ENCODE results near the gene TMEM74B.
"Not testable (repeated sequence)": the region's sequence is repeated elsewhere in the genome, so short reads cannot be mapped to it uniquely, and the experiment has no call there.

TMEM74B gene

GRCh38 chr20:1184638-1185315 lies at the start of gene TMEM74B:
Gene TMEM74B, minus strand, starts transcription at chr20:1184981. Its CDS starts 1,180 bp downstream, at chr20:1183801.
- H3K27ac Mint-ChIP-seq, result no peak within 1 kb of the TSS
- peaks cover 8 to 14% of the 10 kb centered on the region in 2 donors for H3K4me1 Mint-ChIP-seq
- H3K36me3 Mint-ChIP-seq, result peaks cover 6 to 14% of the 10 kb centered on the region in 2 donors
- H3K4me3 Mint-ChIP-seq, result peak within 1 kb of the TSS; percentile 61 to 74
- peaks cover 34 to 39% of the 10 kb centered on the region in 2 donors for H3K27me3 Mint-ChIP-seq
- no peak for DNase-seq
- ATAC-seq (replicated peaks), result peak; percentile 12 to 28
- H3K9me3 Mint-ChIP-seq, result no peaks in the 10 kb centered on the region

- no peaks in the 10 kb centered on the region for H3K9me3 Mint-ChIP-seq
- H3K27me3 Mint-ChIP-seq, result peaks cover 25 to 36% of the 10 kb centered on the region in 2 donors
- H3K36me3 Mint-ChIP-seq, result no peaks in the 10 kb centered on the region
- DNase-seq, result no peak
- H3K27ac Mint-ChIP-seq, result no peak overlapping the region
- peak; percentile 72 to 77 for ATAC-seq (replicated peaks)
- H3K4me3 Mint-ChIP-seq, result no peak overlapping the region
- no peaks in the 10 kb centered on the region for H3K4me1 Mint-ChIP-seq
These were observed 47.7 kb upstream of the TMEM74B start for GRCh38 chr20:1232286-1233111.

GRCh38 chr20:1229541-1229940 lies 44.8 kb upstream of the TMEM74B start:
- DNase-seq (no peak), ATAC-seq (replicated peaks) (no peak)
- peaks cover 3 to 11% of the 10 kb centered on the region in 2 donors for H3K4me1 Mint-ChIP-seq
- H3K27me3 Mint-ChIP-seq, result peaks cover 23 to 43% of the 10 kb centered on the region in 2 donors
- H3K36me3 Mint-ChIP-seq, result no peaks in the 10 kb centered on the region
- H3K27ac Mint-ChIP-seq, result no peak overlapping the region
- H3K4me3 Mint-ChIP-seq, result no peak overlapping the region
- no peaks in the 10 kb centered on the region for H3K9me3 Mint-ChIP-seq

GRCh38 chr20:1225783-1226654 lies 41.2 kb upstream of the TMEM74B start, which contains the start of gene RAD21L1:
Gene RAD21L1, plus strand, starts transcription at chr20:1226044. Its CDS starts 2,410 bp downstream, at chr20:1228454.
- Mint-ChIP-seq H3K27ac (no peak within 1 kb of the TSS), H3K9me3 (peaks cover 4 to 7% of the 10 kb centered on the region in 2 donors), H3K4me1 (peaks cover 3 to 11% of the 10 kb centered on the region in 2 donors), H3K36me3 (no peaks in the 10 kb centered on the region), H3K4me3 (peak within 1 kb of the TSS; percentile 80 to 81), H3K27me3 (peaks cover 24 to 53% of the 10 kb centered on the region in 2 donors)
- DNase-seq (peak; percentile 53), ATAC-seq (replicated peaks) (peak; percentile 83 to 84)

GRCh38 chr20:1225263-1225782 lies 40.5 kb upstream of the TMEM74B start:
- Mint-ChIP-seq H3K4me3 (peak overlapping the region; percentile 80 to 81), H3K4me1 (peaks cover 3 to 11% of the 10 kb centered on the region in 2 donors), H3K9me3 (peaks cover 4 to 7% of the 10 kb centered on the region in 2 donors), H3K27me3 (peaks cover 21 to 55% of the 10 kb centered on the region in 2 donors), H3K27ac (no peak overlapping the region), H3K36me3 (no peaks in the 10 kb centered on the region)
- no peak for DNase-seq
- peak; percentile 41 to 49 for ATAC-seq (replicated peaks)

- Mint-ChIP-seq H3K4me3 (peak overlapping the region in 1 of 2 donors; percentile 36), H3K27me3 (peaks cover 16 to 53% of the 10 kb centered on the region in 2 donors), H3K9me3 (peaks cover 4 to 7% of the 10 kb centered on the region in 2 donors), H3K4me1 (peaks cover 3 to 11% of the 10 kb centered on the region in 2 donors), H3K36me3 (no peaks in the 10 kb centered on the region), H3K27ac (no peak overlapping the region)
- DNase-seq (no peak), ATAC-seq (replicated peaks) (no peak)
These were observed 39.6 kb upstream of the TMEM74B start for GRCh38 chr20:1224205-1224890.

GRCh38 chr20:1222750-1223149 lies 38.0 kb upstream of the TMEM74B start:
- H3K27ac Mint-ChIP-seq; DNase-seq; ATAC-seq (replicated peaks); H3K36me3 Mint-ChIP-seq; H3K9me3 Mint-ChIP-seq; H3K4me3 Mint-ChIP-seq: not testable (repeated sequence)
- Mint-ChIP-seq H3K27me3 (peaks cover 18 to 50% of the 10 kb centered on the region in 2 donors), H3K4me1 (peaks cover 3 to 11% of the 10 kb centered on the region in 2 donors)

GRCh38 chr20:1216527-1217427 lies 32.0 kb upstream of the TMEM74B start:
- not testable (repeated sequence) for DNase-seq; H3K4me3 Mint-ChIP-seq; H3K36me3 Mint-ChIP-seq; ATAC-seq (replicated peaks); H3K27ac Mint-ChIP-seq; H3K9me3 Mint-ChIP-seq
- Mint-ChIP-seq H3K27me3 (peaks cover 41 to 56% of the 10 kb centered on the region in 2 donors), H3K4me1 (peaks cover 8 to 13% of the 10 kb centered on the region in 2 donors)

- Mint-ChIP-seq H3K4me1 (peaks cover 8 to 13% of the 10 kb centered on the region in 2 donors), H3K4me3 (no peak overlapping the region), H3K9me3 (no peaks in the 10 kb centered on the region), H3K27ac (no peak overlapping the region), H3K27me3 (peaks cover 49 to 61% of the 10 kb centered on the region in 2 donors), H3K36me3 (no peaks in the 10 kb centered on the region)
- no peak for DNase-seq
- no peak for ATAC-seq (replicated peaks)
These were observed 30.8 kb upstream of the TMEM74B start for GRCh38 chr20:1215386-1216170.

- no peaks in the 10 kb centered on the region for H3K9me3 Mint-ChIP-seq
- H3K4me1 Mint-ChIP-seq, result peaks cover 8 to 13% of the 10 kb centered on the region in 2 donors
- H3K27ac Mint-ChIP-seq, result no peak overlapping the region
- H3K27me3 Mint-ChIP-seq, result peaks cover 54 to 65% of the 10 kb centered on the region in 2 donors
- no peak for DNase-seq
- H3K4me3 Mint-ChIP-seq, result no peak overlapping the region
- no peaks in the 10 kb centered on the region for H3K36me3 Mint-ChIP-seq
- no peak for ATAC-seq (replicated peaks)
These were observed 30.1 kb upstream of the TMEM74B start for GRCh38 chr20:1214838-1215261.

GRCh38 chr20:1212607-1213396 lies 28.0 kb upstream of the TMEM74B start:
- Mint-ChIP-seq H3K4me1 (peaks cover 8 to 13% of the 10 kb centered on the region in 2 donors), H3K4me3 (no peak overlapping the region), H3K27ac (no peak overlapping the region), H3K9me3 (no peaks in the 10 kb centered on the region), H3K36me3 (no peaks in the 10 kb centered on the region), H3K27me3 (peaks cover 49 to 68% of the 10 kb centered on the region in 2 donors)
- ATAC-seq (replicated peaks), result peak; percentile 90 to 93
- peak; percentile 39 for DNase-seq
